Left ventricle myocardium inferior (tissue), 1 donor: Measurements from ENCODE around the gene SUPT20H. TPM values are rescaled to one million over a fixed set of nuclear protein-coding genes. Genes with fewer than 3 reads are reported as not detected.

Source experiments
- DNase-seq: peaks from one replicate; pipeline ENCODE4 v3.0.0-alpha.2; 2020
- H3K27ac ChIP-seq: fragments of 200-600 bp; replicated peaks from 2 replicates; pipeline ENCODE4 v1.8.0; 2021
- H3K27me3 ChIP-seq: fragments of 200-600 bp; 2 replicates; pipeline ENCODE4 v1.8.0; 2021; ENCODE audit warnings: low read depth
- H3K36me3 ChIP-seq: fragments of 200-600 bp; 2 replicates; pipeline ENCODE4 v1.8.0; 2021
- H3K4me1 ChIP-seq: fragments of 200-600 bp; 2 replicates; pipeline ENCODE4 v1.8.0; 2021
- H3K4me3 ChIP-seq: fragments of 200-600 bp; 2 replicates; pipeline ENCODE4 v1.8.0; 2021; ENCODE audit warnings: mild to moderate bottlenecking, moderate library complexity
- H3K9me3 ChIP-seq: fragments of 200-600 bp; replicated peaks from 2 replicates; pipeline ENCODE4 v1.8.0; 2021
- intact Hi-C: fragments of 100-400 bp; cut with micrococcal nuclease; formaldehyde crosslinking; loops from one replicate; pipeline ENCODE4 v1.11.0; 2022
- long read RNA-seq: library from polyadenylated mRNA; unstranded; transcript quantifications from one replicate; pipeline ENCODE4 v2.0.0, GENCODE V29; 2021
- total RNA-seq: library from RNA; stranded (reverse); fragmentation: NEBNext Ultra II Directional; extraction: Animal tissue kit (Norgen Biotek cat#: 25700); gene quantifications from one replicate; pipeline ENCODE4 v1.2.1, GENCODE V29; 2021
- TF ChIP-seq, protein P1 (sequence below): fragments of 200-600 bp; IDR thresholded peaks from 2 replicates; pipeline ENCODE4 v1.8.0; 2021; ENCODE audit warnings: antibody characterized with exemption, mild to moderate bottlenecking, borderline replicate concordance
- donor health status: DM: no; HTN: yes; CAD: no; lungs with severe emphysema.

Gene SUPT20H
- 27.5 TPM for total RNA-seq
- long read RNA-seq, transcript SUPT20H-201 (26 exons, 2,739 nt) = major isoform, 13 of 45 reads
- long read RNA-seq, partial matches to known transcripts = 4 of 45 reads
- long read RNA-seq, other reads (novel, unspliced or antisense) = 26 of 45 reads

DNA sequence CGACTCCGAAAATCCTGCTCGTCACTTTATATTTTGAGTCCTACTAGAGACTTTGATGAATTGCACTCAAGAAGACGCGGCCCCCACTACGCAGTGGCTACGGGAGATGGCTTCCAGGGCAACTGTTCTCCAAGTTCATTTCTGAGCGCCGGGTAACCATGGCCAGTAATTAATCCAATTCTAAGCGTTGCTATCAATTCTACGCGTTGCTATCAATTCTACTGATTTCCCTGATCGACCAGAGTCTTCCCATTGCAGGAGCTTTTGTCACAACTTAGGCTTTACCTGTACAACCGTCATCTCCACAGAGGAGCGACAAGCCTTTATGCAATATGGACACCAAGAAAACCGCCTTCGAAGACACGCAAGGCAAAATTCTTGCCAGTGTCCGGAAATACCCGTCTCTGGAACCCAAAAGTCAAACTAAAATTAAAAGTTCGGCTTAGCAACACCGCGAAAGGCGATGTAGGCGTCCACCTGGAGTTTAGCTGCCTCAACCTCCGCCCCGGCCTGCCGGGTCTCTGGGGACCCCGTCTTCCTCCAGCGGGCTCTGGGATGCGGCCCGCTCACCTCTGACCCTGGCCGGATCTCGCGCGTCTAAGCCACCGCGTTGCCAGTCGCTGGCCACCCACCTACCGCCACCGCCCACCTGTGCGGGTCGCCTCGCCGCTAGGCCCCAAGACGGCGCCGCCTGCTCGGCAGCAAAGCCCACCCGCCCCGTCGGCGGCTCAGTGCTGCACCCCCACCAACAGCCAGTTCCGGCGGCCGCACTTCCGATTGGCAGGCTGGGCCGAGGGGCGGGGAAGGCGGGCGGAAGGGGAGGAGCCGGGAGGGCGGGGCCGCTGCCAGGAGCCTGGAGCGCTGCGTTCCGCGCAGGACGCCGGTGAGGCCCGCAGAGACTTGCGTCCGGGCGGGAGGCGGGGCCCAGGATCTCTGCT is at the start of gene SUPT20H:
SUPT20H (minus strand) TSS at position 779 of the 938 bp plus-strand sequence. CDS start 8,198 bp downstream, outside the sequence.
- Histone ChIP-seq H3K4me3 (peak within 1 kb of the TSS; percentile 85), H3K27ac (peak within 1 kb of the TSS; percentile 94), H3K27me3 (no peaks in the 10 kb centered on the region), H3K9me3 (no peaks in the 10 kb centered on the region), H3K4me1 (peaks cover 34% of the 10 kb centered on the region), H3K36me3 (no peaks in the 10 kb centered on the region)
- intact Hi-C loops = no loop called here
- DNase-seq = peak; percentile 94
- TF ChIP-seq, protein P1, sequence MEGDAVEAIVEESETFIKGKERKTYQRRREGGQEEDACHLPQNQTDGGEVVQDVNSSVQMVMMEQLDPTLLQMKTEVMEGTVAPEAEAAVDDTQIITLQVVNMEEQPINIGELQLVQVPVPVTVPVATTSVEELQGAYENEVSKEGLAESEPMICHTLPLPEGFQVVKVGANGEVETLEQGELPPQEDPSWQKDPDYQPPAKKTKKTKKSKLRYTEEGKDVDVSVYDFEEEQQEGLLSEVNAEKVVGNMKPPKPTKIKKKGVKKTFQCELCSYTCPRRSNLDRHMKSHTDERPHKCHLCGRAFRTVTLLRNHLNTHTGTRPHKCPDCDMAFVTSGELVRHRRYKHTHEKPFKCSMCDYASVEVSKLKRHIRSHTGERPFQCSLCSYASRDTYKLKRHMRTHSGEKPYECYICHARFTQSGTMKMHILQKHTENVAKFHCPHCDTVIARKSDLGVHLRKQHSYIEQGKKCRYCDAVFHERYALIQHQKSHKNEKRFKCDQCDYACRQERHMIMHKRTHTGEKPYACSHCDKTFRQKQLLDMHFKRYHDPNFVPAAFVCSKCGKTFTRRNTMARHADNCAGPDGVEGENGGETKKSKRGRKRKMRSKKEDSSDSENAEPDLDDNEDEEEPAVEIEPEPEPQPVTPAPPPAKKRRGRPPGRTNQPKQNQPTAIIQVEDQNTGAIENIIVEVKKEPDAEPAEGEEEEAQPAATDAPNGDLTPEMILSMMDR = no peak

DNA sequence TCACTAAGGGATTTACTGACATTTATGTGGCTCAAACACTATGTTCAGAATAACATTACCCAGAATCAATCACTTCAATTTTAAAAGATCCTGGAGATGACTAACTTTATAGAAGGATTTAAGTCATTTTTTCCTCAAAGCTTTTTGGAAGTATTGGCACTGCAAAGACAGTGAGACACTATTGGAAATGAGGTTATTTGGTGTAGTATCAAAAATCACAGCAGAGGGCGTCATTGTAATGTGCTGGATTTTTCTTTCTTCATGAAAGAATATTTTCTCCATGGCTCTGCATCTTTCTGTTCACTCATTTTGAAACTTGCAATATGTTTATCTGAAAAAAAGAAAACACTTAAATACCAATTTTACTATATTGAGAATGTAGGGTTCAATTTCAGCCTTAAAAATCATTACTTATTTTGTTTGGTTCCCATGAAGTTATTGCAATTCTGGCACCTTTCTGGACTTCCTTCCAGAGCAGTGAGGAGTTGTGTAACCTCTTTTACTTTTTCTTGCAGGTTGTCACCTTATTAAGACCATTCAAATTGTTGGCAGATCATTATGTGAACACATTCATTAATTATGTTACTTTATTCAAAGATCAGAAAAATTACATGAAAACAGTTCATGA is 49.7 kb upstream of the SUPT20H start:
- TF ChIP-seq, protein P1 = peak; percentile 81
- no peaks in the 10 kb centered on the region for H3K9me3 ChIP-seq
- intact Hi-C loops = loop anchor here (2.0 kb wide), 1 partner anchor 494 kb away; no protein-coding TSS in a partner anchor
- peaks cover 3% of the 10 kb centered on the region for H3K4me1 ChIP-seq
- H3K27me3 ChIP-seq = no peaks in the 10 kb centered on the region
- H3K36me3 ChIP-seq = no peaks in the 10 kb centered on the region
- DNase-seq = no peak
- H3K27ac ChIP-seq = no peak overlapping the region
- no peak overlapping the region for H3K4me3 ChIP-seq

DNA sequence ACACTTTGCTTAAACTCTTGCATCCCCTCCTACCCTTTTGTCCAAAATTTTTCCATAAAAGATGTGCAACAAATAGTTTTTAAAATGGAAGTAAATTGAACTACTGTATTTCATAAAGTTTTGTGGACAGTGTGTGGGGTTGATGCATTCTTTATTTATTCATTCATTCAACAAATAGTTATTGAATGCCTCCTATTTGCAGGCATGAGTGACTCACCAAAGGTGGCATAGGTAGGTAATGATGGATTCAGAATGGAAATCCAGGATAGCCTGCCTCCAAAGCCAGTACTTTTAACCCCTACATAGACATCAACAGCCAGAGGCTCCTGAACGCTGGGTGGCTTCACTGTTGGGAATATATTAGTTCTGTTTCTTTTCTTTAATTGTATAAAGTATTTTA is 48.4 kb upstream of the SUPT20H start:
- Histone ChIP-seq H3K9me3 (no peaks in the 10 kb centered on the region), H3K4me1 (peaks cover 3% of the 10 kb centered on the region), H3K36me3 (no peaks in the 10 kb centered on the region), H3K27me3 (no peaks in the 10 kb centered on the region), H3K4me3 (no peak overlapping the region), H3K27ac (no peak overlapping the region)
- intact Hi-C loops = loop anchor here (2.0 kb wide), 1 partner anchor 495 kb away; no protein-coding TSS in a partner anchor
- DNase-seq = no peak
- TF ChIP-seq, protein P1 = no peak

DNA sequence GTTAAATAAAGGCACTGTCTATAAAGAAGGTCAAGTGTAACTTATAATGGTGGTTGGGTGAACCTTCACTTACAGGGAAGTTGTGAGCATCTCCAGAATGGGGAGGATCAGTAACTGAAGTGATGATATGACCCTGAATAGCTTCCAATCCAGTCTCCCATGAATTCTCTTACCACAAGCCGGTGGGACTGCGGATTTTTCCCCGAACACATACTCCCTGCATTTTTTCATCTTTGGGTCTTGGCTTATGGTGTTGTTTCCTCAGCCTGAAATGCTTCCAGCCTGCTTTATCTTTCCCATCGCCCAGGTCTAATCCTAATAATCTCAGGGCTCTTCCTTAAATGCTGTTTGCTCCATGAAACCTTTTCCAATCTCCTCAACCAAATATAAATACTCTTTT is 48.0 kb upstream of the SUPT20H start:
- no peaks in the 10 kb centered on the region for H3K27me3 ChIP-seq
- TF ChIP-seq, protein P1 = no peak
- no peak for DNase-seq
- no peak overlapping the region for H3K27ac ChIP-seq
- H3K9me3 ChIP-seq = no peaks in the 10 kb centered on the region
- intact Hi-C loops = no loop called here
- H3K36me3 ChIP-seq = no peaks in the 10 kb centered on the region
- peaks cover 3% of the 10 kb centered on the region for H3K4me1 ChIP-seq
- no peak overlapping the region for H3K4me3 ChIP-seq

DNA sequence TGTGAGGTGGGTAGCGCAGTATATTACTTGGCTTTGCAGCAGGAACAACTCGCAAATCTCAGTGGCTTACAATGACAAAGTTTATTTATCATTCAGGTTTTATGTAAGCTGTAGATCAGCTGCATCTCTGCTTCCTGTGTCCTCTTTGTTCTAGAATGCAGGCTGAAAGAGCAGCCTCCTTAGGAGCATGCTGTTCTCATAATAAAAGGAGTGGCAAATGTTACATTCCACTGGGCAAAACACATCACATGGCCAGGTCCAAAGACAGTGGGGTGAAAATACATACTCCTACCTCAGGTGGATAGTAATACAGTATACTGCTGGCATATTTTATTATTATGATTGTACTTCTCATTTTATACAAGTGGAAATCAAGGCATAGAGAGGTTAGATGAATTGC is 47.2 kb upstream of the SUPT20H start:
- Histone ChIP-seq H3K27me3 (no peaks in the 10 kb centered on the region), H3K9me3 (no peaks in the 10 kb centered on the region), H3K27ac (no peak overlapping the region), H3K36me3 (no peaks in the 10 kb centered on the region), H3K4me1 (peaks cover 3% of the 10 kb centered on the region), H3K4me3 (no peak overlapping the region)
- TF ChIP-seq, protein P1 = no peak
- no peak for DNase-seq
- intact Hi-C loops = no loop called here
